ENCODE data around the gene CYP2U1. TPM values are rescaled to one million over a fixed set of nuclear protein-coding genes. Genes with fewer than 3 reads are reported as not detected.

The CYP2U1 gene
- 1 to 10 TPM in 1 of 2 donors, under 1 TPM in 1; 0.77 to 1.6 TPM for polyA plus RNA-seq

GRCh38 chr4:107930821-107931774, at the start of gene CYP2U1:
Gene CYP2U1 (plus strand): TSS chr4:107931549. CDS start chr4:107931644, 95 bp downstream.
- Histone ChIP-seq H3K27ac (ENCODE audit: low read depth in 2 of 2, low read length in 1 of 2) (peak within 1 kb of the TSS; percentile 11 to 84), H3K4me3 (ENCODE audit: low read depth in 1 of 2, low read length in 2 of 2) (peak within 1 kb of the TSS; percentile 67 to 69), H3K27me3 (ENCODE audit: control insufficient read depth in 1 of 2, insufficient read depth in 2 of 2, low read length in 2 of 2) (no peaks in the 10 kb centered on the region), H3K36me3 (ENCODE audit: control insufficient read depth in 2 of 2, insufficient read depth in 2 of 2, low read length in 1 of 2) (no peaks in the 10 kb centered on the region), H3K9me3 (ENCODE audit: control insufficient read depth in 2 of 2, insufficient read depth in 1 of 2, low read depth in 1 of 2, low read length in 1 of 2) (no peaks in the 10 kb centered on the region), H3K4me1 (ENCODE audit: control insufficient read depth in 2 of 2, insufficient read depth in 2 of 2, low read length in 1 of 2) (peaks cover 2 to 6% of the 10 kb centered on the region in 2 donors)
- whole genome bisulfite sequencing, 2 donors: 2 to 3% methylated on average over 77 to 78 of the region's 78 CpGs

DNA sequence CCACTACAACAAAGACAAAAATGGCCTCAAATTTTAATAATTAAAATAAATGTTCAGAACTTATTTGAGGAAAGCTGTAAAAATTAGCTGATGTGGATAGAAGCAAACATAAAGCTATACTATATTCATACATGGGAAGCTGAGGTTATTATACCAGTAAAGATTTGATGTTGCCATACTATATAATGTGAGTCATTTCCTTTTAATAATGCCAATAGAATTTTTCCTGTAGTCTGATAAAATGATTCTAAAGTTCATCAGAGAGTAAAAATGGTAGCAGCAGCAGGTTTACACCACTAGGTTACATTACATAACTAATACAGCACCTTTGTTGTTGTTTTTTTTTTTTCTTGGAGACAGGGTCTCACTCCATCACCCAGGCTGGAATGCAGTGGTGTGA, 45.5 kb upstream of the CYP2U1 start:
- Histone ChIP-seq H3K9me3 (ENCODE audit: control insufficient read depth in 2 of 2, insufficient read depth in 1 of 2, low read depth in 1 of 2, low read length in 1 of 2) (no peaks in the 10 kb centered on the region), H3K4me1 (ENCODE audit: control insufficient read depth in 2 of 2, insufficient read depth in 2 of 2, low read length in 1 of 2) (no peaks in the 10 kb centered on the region), H3K27me3 (ENCODE audit: control insufficient read depth in 1 of 2, insufficient read depth in 2 of 2, low read length in 2 of 2) (no peaks in the 10 kb centered on the region), H3K36me3 (ENCODE audit: control insufficient read depth in 2 of 2, insufficient read depth in 2 of 2, low read length in 1 of 2) (no peaks in the 10 kb centered on the region), H3K4me3 (ENCODE audit: low read depth in 1 of 2, low read length in 2 of 2) (no peak overlapping the region), H3K27ac (ENCODE audit: low read depth in 2 of 2, low read length in 1 of 2) (no peak overlapping the region)

- WGBS, 2 donors: 38 to 46% methylated on average over 2 of the region's 2 CpGs
- Histone ChIP-seq H3K27me3 (ENCODE audit: control insufficient read depth in 1 of 2, insufficient read depth in 2 of 2, low read length in 2 of 2) (no peaks in the 10 kb centered on the region), H3K4me3 (ENCODE audit: low read depth in 1 of 2, low read length in 2 of 2) (no peak overlapping the region), H3K27ac (ENCODE audit: low read depth in 2 of 2, low read length in 1 of 2) (no peak overlapping the region), H3K9me3 (ENCODE audit: control insufficient read depth in 2 of 2, insufficient read depth in 1 of 2, low read depth in 1 of 2, low read length in 1 of 2) (no peaks in the 10 kb centered on the region), H3K36me3 (ENCODE audit: control insufficient read depth in 2 of 2, insufficient read depth in 2 of 2, low read length in 1 of 2) (no peaks in the 10 kb centered on the region), H3K4me1 (ENCODE audit: control insufficient read depth in 2 of 2, insufficient read depth in 2 of 2, low read length in 1 of 2) (no peaks in the 10 kb centered on the region)
Observed at GRCh38 chr4:107888237-107888636, 43.1 kb upstream of the CYP2U1 start.

DNA sequence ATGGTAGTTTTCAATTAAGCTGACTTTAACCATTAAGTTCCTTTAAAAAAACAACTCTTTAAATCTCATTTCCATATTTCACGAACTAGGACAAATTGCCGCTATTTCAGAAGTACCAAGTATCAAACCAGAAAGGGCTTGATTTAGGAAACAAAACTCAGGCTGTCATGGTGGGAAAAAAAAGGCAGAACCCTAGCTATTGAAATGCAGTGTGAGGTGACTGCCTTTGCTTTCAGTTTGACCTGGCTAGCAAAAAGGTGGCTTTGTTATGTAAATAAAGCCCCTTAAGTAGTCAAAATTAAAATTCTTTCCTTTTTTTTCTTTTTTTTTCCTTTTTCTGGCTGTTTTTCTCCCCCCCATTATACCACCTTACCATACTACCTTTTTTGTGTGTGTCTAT, 40.6 kb upstream of the CYP2U1 start:
- Histone ChIP-seq H3K36me3 (ENCODE audit: control insufficient read depth in 2 of 2, insufficient read depth in 2 of 2, low read length in 1 of 2) (no peaks in the 10 kb centered on the region), H3K4me3 (ENCODE audit: low read depth in 1 of 2, low read length in 2 of 2) (no peak overlapping the region), H3K4me1 (ENCODE audit: control insufficient read depth in 2 of 2, insufficient read depth in 2 of 2, low read length in 1 of 2) (no peaks in the 10 kb centered on the region), H3K27me3 (ENCODE audit: control insufficient read depth in 1 of 2, insufficient read depth in 2 of 2, low read length in 2 of 2) (no peaks in the 10 kb centered on the region), H3K27ac (ENCODE audit: low read depth in 2 of 2, low read length in 1 of 2) (no peak overlapping the region), H3K9me3 (ENCODE audit: control insufficient read depth in 2 of 2, insufficient read depth in 1 of 2, low read depth in 1 of 2, low read length in 1 of 2) (no peaks in the 10 kb centered on the region)
- WGBS, 2 donors: 94 to 98% methylated on average over 2 of the region's 2 CpGs

GRCh38 chr4:107891299-107891698, 40.0 kb upstream of the CYP2U1 start:
- no peak overlapping the region for H3K27ac ChIP-seq (ENCODE audit: low read depth in 2 of 2, low read length in 1 of 2)
- H3K9me3 ChIP-seq (ENCODE audit: control insufficient read depth in 2 of 2, insufficient read depth in 1 of 2, low read depth in 1 of 2, low read length in 1 of 2): no peaks in the 10 kb centered on the region
- no peaks in the 10 kb centered on the region for H3K36me3 ChIP-seq (ENCODE audit: control insufficient read depth in 2 of 2, insufficient read depth in 2 of 2, low read length in 1 of 2)
- no peaks in the 10 kb centered on the region for H3K27me3 ChIP-seq (ENCODE audit: control insufficient read depth in 1 of 2, insufficient read depth in 2 of 2, low read length in 2 of 2)
- no peak overlapping the region for H3K4me3 ChIP-seq (ENCODE audit: low read depth in 1 of 2, low read length in 2 of 2)
- no peaks in the 10 kb centered on the region for H3K4me1 ChIP-seq (ENCODE audit: control insufficient read depth in 2 of 2, insufficient read depth in 2 of 2, low read length in 1 of 2)

- Histone ChIP-seq H3K4me1 (ENCODE audit: control insufficient read depth in 2 of 2, insufficient read depth in 2 of 2, low read length in 1 of 2) (no peaks in the 10 kb centered on the region), H3K36me3 (ENCODE audit: control insufficient read depth in 2 of 2, insufficient read depth in 2 of 2, low read length in 1 of 2) (no peaks in the 10 kb centered on the region), H3K27me3 (ENCODE audit: control insufficient read depth in 1 of 2, insufficient read depth in 2 of 2, low read length in 2 of 2) (no peaks in the 10 kb centered on the region), H3K4me3 (ENCODE audit: low read depth in 1 of 2, low read length in 2 of 2) (no peak overlapping the region), H3K27ac (ENCODE audit: low read depth in 2 of 2, low read length in 1 of 2) (peak overlapping the region in 1 of 2 donors; percentile 31), H3K9me3 (ENCODE audit: control insufficient read depth in 2 of 2, insufficient read depth in 1 of 2, low read depth in 1 of 2, low read length in 1 of 2) (no peaks in the 10 kb centered on the region)
- WGBS, 2 donors: 53 to 64% methylated on average over 4 of the region's 4 CpGs
Observed at GRCh38 chr4:107893171-107894137, 37.9 kb upstream of the CYP2U1 start.

DNA sequence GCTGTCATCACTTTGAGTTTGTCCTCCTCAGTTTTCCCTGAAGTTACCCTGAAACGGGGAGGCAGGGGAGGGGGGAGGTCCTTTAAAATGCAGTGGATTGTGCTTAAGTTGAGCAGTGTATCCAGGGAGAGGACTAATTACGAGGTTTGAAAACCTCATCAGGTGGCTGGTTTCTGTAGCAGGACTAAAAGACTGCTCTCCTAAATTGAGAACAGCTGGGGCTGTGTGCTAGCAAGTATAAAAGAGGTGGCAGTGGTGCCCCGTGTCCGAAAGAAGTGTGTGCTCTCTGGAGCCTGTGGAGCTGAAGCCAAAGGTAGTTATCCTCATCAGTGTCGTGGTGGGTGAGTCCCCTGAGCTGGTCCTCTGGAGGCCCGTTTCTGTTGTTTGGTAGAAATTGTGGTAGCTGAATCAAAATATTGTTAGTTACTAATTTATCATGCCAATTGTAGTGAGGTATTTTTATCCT, 37.2 kb upstream of the CYP2U1 start:
- no peak overlapping the region for H3K27ac ChIP-seq (ENCODE audit: low read depth in 2 of 2, low read length in 1 of 2)
- H3K27me3 ChIP-seq (ENCODE audit: control insufficient read depth in 1 of 2, insufficient read depth in 2 of 2, low read length in 2 of 2): no peaks in the 10 kb centered on the region
- no peaks in the 10 kb centered on the region for H3K9me3 ChIP-seq (ENCODE audit: control insufficient read depth in 2 of 2, insufficient read depth in 1 of 2, low read depth in 1 of 2, low read length in 1 of 2)
- no peak overlapping the region for H3K4me3 ChIP-seq (ENCODE audit: low read depth in 1 of 2, low read length in 2 of 2)
- no peaks in the 10 kb centered on the region for H3K4me1 ChIP-seq (ENCODE audit: control insufficient read depth in 2 of 2, insufficient read depth in 2 of 2, low read length in 1 of 2)
- WGBS, 2 donors: 80 to 81% methylated on average over 6 of the region's 6 CpGs
- H3K36me3 ChIP-seq (ENCODE audit: control insufficient read depth in 2 of 2, insufficient read depth in 2 of 2, low read length in 1 of 2): no peaks in the 10 kb centered on the region

DNA sequence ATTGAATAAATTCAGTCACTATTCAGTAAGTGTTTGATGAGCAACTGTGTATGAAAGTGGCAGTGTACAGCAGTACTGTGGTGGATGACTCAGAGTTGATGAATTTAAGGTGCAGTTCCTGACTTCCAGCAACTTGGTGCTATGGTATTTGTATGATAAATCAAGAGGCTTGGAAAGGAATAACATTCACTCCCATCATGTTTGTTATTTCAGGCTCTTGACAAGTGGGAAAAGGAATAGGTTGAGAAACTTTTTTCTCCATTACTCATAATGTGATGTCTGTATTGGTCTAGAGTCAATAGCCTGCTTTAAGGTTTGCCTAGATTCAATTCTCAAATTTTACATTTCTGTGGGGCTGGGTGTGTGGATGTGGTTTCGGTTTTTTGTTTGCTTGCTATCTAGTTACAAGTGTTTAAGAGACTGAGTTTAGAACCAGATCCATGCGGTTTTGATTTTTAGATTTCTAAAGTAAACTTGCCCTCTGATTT, 35.1 kb upstream of the CYP2U1 start:
- WGBS, 2 donors: 20 to 46% methylated on average over 2 of the region's 2 CpGs
- Histone ChIP-seq H3K27me3 (ENCODE audit: control insufficient read depth in 1 of 2, insufficient read depth in 2 of 2, low read length in 2 of 2) (no peaks in the 10 kb centered on the region), H3K9me3 (ENCODE audit: control insufficient read depth in 2 of 2, insufficient read depth in 1 of 2, low read depth in 1 of 2, low read length in 1 of 2) (no peaks in the 10 kb centered on the region), H3K36me3 (ENCODE audit: control insufficient read depth in 2 of 2, insufficient read depth in 2 of 2, low read length in 1 of 2) (peaks cover 0 to 3% of the 10 kb centered on the region in 2 donors), H3K4me3 (ENCODE audit: low read depth in 1 of 2, low read length in 2 of 2) (peak overlapping the region in 1 of 2 donors; percentile 7), H3K27ac (ENCODE audit: low read depth in 2 of 2, low read length in 1 of 2) (peak overlapping the region in 1 of 2 donors; percentile 86), H3K4me1 (ENCODE audit: control insufficient read depth in 2 of 2, insufficient read depth in 2 of 2, low read length in 1 of 2) (no peaks in the 10 kb centered on the region)

GRCh38 chr4:107896646-107897045, 34.7 kb upstream of the CYP2U1 start:
- H3K27ac ChIP-seq (ENCODE audit: low read depth in 2 of 2, low read length in 1 of 2): peak overlapping the region in 1 of 2 donors; percentile 86

More at GRCh38 chr4:107896646-107897045, 34.7 kb upstream of the CYP2U1 start:
- Histone ChIP-seq H3K4me3 (ENCODE audit: low read depth in 1 of 2, low read length in 2 of 2) (peak overlapping the region in 1 of 2 donors; percentile 7), H3K9me3 (ENCODE audit: control insufficient read depth in 2 of 2, insufficient read depth in 1 of 2, low read depth in 1 of 2, low read length in 1 of 2) (no peaks in the 10 kb centered on the region), H3K36me3 (ENCODE audit: control insufficient read depth in 2 of 2, insufficient read depth in 2 of 2, low read length in 1 of 2) (peaks cover 0 to 3% of the 10 kb centered on the region in 2 donors), H3K27me3 (ENCODE audit: control insufficient read depth in 1 of 2, insufficient read depth in 2 of 2, low read length in 2 of 2) (no peaks in the 10 kb centered on the region), H3K4me1 (ENCODE audit: control insufficient read depth in 2 of 2, insufficient read depth in 2 of 2, low read length in 1 of 2) (no peaks in the 10 kb centered on the region)
- 11 to 30% methylated on average over 1 of the region's 1 CpG for WGBS, 2 donors

All from esophagus (tissue), 2 donors.